Uterus (tissue), 2 donors: ENCODE measurements around the gene DNAJC4.

Experiments
- POLR2A ChIP-seq, 2 donors: fragments of 450-650 bp; IDR thresholded peaks; one replicate each; pipeline ENCODE4 v1.6.1; 2016; ENCODE audit warnings: antibody characterized with exemption in 2 of 2, mild to moderate bottlenecking in 1 of 2, moderate library complexity in 1 of 2
- TF ChIP-seq, protein P1 (sequence below), 4 experiments: fragments of 200-600 bp in 2 of 4; fragments of 450-650 bp in 2 of 4; sonication (generic) in 2 of 4; IDR thresholded peaks; one replicate each; pipeline ENCODE4 v1.5.1; 2016 to 2019; ENCODE audit warnings: antibody characterized with exemption in 4 of 4, mild to moderate bottlenecking in 2 of 4, moderate library complexity in 1 of 4

DNA sequence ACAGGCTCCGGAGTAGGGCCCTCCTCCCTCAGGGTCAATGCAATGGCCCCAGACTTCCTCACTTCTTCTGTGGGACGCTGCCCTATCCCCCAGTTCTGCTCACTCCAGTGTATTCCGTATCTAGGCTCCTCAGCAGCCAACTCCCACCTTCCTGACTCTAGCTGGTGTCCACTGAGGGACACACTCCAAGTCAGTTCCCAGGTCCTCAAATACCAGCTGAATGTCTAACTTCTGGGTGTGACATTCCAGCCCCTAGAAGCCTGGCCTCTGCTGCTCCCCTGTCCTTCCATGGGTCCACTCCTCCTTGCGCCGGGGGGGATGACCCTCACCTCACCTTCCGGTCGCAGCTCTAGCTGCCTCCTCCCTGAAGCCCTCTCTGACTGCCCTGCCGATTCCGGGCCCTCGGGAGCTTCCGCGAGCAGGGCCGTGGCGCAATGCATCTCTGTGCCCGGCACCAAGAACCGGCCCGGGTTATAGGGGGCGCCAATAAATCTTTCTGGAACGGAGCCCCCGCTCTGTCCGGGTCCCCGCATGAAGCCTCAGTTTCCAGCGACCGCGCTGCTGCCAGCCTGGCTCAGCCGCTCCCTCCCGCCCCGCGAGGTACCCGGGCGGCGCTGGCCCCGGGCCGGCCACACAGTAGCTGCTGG, 38.7 kb downstream of the DNAJC4 start:
- TF ChIP-seq POLR2A (IDR thresholded peaks at IDR 0.05) = peak in 1 of 2 donors; percentile 28
- TF ChIP-seq, protein P1, sequence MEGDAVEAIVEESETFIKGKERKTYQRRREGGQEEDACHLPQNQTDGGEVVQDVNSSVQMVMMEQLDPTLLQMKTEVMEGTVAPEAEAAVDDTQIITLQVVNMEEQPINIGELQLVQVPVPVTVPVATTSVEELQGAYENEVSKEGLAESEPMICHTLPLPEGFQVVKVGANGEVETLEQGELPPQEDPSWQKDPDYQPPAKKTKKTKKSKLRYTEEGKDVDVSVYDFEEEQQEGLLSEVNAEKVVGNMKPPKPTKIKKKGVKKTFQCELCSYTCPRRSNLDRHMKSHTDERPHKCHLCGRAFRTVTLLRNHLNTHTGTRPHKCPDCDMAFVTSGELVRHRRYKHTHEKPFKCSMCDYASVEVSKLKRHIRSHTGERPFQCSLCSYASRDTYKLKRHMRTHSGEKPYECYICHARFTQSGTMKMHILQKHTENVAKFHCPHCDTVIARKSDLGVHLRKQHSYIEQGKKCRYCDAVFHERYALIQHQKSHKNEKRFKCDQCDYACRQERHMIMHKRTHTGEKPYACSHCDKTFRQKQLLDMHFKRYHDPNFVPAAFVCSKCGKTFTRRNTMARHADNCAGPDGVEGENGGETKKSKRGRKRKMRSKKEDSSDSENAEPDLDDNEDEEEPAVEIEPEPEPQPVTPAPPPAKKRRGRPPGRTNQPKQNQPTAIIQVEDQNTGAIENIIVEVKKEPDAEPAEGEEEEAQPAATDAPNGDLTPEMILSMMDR (IDR thresholded peaks at IDR 0.05) = no peak
